ENCODE results near the gene DDIT3.

Gene DDIT3

DNA sequence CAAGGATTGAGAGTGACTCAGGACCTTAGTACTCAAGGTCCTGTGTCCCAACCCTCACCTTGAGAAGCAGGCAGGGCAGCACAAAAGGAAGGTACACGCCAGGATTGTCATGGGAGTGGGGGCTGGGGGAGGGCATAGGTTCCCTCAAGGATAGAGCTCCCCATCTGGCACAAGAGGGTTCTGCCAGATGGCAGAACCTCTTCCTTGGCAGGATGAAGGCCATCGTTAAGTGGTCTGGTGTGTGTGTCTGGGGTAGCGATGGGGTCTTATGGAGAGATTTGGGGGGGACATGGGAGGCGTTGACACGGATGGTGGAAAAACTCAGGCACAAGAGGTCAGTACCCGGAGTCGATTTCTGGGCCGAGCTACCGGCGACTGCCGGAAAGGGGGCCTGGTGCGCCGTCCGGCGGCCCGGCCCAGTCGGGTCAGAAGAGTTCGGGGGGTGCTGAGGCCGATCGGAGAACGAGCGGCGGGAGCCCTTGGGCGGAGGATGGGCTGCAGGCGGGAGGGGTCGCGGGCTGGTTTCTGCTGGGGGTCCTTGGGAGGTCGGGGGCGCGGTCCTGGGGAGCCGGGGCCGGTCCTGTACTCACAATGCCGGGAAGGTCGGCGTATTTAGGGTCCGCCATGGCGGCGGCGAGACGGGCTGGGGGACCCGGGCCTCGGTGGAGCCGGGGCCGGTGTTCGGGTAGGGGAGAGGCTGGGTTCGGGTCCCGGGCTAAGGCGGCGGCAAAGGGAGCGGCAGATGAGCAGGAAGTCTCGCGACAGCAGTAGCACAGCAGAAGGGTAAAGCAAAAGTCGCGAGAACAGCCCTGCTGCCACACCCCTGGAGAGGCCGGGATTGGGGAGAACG, 26.3 kb upstream of the DDIT3 start, which contains the start of gene DCTN2:
TSS of gene DCTN2 (minus strand) at position 755 of the 850 bp plus-strand sequence. CDS start at position 626, 129 bp downstream.
- DNase-seq: peak; percentile 91

DNA sequence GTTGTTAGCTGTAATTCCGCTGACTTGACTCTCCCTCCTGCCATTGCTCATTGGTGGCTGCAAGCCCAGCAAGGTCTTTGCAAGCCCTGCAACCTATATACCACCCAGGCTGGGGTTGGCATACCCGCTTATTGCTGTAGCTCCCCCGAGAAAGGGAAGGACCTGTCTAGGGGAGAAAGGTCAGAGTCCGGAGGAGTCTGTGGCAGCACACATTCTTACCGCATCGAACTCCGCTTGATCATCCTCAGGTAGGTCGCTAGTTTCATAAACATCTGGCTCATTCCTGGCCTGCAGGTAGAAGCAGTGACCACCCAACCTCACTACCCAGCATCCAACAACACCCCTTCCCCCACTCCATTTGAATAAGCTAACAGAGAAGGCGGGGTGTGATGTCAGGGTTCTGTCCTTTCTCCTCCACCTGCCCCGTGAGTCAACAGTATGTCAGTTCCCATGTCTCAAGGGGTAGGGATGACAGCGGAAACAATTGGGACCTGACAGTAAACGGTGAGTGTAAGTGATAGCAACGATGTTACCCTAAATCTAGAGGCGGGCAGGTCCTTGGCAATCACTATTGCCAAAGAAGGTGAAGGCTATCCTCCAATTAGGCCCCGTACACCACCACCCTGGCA, 25.6 kb upstream of the DDIT3 start:
- DNase-seq: no peak

DNA sequence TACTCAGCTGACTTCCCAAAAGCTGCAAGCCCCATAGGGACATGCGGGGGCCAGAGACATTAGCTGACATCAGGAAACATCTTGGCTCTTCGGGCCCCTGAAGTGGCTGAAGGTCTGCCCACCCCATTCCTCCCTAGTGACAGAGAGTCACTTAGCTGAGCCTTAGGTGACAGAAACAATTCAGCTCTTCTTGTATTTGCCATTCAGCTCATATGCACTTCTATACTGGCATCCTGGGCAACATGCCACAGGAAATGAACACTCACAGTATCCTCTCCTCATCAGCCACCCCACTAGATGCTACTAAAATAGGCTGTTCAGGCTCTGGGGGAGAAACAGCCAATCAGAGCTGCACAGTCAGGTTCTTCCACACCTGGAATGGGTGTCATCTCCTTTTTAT, 23.3 kb upstream of the DDIT3 start:
- DNase-seq: no peak

DNA sequence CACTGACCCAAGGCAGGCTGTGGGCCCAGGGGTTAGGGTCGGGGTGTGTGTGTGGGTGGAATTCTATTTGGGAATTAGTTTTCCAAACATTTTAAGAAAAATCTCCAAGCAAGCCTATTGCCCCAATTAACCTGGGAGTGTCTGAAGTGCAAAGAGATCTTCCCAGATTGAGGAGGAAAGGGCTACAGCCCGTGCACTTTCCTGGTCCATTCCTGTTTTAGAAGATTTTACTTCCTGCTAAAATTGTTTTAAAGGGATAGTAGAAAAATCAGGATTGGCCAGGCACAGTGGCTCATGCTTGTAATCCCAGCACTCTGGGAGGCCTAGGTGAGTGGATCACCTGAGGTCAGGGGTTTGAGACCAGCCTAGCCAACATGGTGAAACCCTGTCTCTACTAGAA, 21.4 kb upstream of the DDIT3 start:
- DNase-seq: no peak

DNA sequence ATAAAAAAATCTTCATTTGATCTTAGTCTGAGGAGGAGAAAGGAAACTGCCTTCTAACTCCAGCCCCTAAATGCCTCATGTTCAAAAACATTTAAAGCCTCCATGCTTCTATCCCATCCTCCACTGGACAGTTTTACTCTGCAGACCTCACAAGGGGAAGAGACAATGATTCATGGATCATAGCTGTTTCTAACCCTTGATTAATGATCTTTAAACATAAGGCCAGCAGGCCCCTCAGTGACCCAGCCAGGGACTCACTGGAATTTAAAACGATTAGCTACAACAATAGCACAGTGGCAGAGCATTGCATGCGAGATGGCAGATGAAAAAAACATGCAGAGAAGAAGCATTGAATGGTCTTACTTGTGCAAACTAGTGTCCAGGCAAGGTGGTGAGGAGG, 20.7 kb upstream of the DDIT3 start:
- DNase-seq: no peak

DNA sequence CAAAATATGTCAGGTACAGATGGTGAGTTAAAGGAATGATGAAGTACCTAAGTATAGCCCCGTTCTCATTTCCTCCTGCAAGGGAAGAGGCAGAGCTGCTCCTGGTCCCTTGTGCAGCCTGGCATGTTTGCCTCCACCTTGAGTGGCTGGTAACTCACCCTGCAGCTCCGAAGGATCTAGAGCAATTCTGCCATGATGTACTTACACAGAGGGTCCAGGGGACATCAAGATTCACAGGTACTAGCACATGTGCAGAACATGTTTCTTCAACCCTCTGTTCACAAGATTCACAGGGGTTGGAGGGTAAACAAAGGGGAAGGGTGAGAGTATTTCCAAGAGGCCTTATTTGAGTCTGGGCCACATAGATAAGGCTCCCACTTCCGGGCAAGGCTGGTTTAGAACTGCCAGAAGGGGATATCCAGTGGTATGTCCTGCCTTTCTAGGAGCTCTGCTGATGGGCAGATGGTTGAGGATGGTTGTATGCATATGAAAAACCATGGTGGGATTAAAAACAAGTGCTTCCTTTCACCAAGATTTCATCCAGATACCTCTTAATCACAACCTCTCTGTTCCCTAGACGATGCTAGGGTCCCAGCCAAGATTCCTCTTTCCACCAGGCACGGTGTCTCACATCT, 18.9 kb upstream of the DDIT3 start:
- no peak for DNase-seq

DNA sequence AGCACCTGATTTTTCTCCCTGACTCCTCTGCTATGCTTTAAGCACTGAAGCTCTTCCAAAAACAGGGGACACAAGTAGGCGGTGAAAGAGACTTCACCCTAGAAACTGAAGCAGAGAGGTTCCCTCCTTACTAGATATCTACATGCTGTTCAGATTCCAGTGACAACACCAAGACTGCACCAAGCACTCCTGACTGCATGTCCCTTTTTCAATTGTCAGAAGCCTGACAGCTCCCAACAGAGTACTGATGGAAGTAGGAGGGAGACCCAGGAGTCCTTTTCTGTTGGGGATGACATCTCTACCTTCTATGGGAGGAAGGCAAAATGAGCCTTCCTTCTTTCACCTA, 16.3 kb upstream of the DDIT3 start:
- DNase-seq: no peak

DNA sequence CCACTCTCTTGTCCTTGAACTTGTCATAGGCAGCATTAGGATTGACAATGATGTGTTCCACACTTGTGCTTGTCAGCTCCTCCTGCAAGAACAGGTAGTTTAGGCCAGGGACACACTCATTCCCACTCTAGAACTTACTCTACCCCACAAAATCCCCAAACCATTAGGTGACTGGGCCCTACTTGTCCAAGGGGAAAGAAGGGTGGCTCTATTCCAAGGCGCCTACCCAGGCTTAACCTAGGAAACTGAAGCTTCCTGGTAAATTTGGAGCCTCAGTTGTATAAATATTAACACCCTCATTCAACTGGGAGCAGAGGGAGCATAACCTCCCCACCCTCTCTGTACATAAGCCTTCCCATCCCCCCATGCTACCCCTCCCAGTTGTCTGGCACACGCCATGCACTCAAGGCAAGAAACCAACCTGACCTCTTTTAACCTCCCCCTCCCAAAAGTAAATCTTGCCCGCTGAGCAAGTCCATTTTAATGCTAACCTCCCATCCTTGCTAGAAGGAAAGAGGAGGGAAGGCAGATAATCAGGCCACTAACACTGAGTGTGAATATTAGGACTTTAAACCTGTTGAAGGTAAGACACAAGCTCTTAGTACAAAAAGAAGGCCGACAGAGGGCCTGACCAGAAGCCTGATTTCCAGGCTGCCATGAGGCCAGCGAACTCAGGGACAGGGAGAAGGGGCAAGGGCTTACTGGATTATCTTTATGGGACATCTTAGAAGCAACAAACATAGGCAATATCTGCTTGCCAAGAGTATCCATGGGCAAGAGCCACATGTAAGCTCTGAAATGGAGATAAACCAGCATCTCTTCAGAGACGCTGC, 15.7 kb upstream of the DDIT3 start:
- no peak for DNase-seq

DNA sequence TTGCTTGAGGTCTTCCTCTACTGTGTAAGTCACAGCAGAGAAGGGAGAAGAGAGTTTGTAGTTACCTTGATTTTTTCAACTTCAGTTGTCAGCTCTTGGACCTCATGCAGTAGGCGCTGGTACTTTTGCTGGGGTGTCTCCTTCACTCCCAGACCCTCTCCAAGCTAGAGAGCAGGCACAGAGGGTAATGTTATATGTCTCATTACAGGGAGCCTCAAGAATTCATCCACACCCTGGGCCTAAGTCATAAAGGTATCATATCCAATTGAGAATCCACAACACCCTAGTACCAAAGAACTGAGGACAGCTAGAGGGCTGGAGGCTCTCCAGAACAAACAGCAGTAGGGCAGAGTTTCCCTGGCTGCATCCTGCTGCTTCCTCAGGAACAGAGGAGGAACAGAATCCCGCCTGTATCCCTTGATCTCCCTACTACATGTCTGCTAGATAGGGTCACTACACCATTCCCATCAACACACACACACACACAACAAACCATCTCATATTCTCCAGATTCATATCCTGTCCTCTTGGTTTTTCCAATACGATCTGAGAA, 14.8 kb upstream of the DDIT3 start:
- no peak for DNase-seq

DNA sequence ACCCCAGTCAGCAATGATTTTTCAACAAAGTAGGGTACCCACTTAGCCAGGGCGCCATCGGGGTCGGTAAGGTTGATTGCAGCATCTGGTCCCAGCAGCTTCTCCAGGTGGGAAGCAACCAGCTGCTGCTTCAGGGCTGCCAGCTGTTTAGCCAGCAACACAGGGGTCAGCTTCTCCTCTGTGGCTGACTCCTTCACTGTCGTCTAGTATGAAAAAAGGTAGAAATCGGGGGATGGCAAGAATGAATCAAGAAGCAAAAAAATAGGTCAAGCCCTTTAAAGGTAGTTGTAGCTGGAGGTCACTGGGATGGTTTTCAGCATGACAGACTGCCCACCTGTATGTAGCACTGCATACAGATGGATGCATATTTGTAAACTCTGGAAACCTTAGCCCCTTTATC, 13.9 kb upstream of the DDIT3 start:
- no peak for DNase-seq

DNA sequence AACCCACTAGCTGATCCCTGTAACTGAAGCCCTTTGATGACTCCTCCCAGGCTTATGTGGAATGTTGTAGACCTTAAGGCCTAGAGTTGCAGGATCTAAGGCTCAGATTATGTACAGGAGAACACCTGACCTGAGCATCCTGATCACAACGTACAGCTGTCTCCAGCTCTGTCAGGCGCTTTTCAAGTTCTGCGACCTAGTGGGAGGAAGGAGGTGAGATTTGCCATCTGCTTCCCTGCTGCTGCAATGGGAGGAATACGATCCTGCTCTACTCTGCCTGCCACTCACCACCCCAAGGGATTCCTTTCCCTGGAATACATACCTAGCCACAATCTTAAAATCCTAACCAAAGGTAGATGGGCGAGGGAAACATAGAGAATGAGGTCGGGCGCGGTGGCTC, 12.8 kb upstream of the DDIT3 start:
- no peak for DNase-seq

DNA sequence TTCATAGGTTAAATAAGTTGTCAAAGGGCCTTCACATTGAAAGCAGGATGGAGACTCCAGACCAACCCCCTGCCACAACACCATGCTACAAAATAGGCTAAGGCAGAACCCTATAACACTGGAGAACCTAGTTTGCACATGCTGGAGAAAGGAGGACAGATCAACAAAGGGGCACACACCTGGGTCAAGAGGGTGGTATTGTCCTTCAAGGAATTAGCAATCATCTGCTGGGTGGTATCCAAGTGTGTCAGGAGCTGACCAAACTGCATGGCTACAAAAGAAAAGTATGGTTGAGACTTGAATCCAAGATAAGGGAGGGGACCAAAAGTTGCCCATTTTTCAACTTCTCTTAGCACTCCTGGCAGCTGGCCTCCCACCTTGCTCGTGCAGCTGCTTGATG, 11.5 kb upstream of the DDIT3 start:
- no peak for DNase-seq

DNA sequence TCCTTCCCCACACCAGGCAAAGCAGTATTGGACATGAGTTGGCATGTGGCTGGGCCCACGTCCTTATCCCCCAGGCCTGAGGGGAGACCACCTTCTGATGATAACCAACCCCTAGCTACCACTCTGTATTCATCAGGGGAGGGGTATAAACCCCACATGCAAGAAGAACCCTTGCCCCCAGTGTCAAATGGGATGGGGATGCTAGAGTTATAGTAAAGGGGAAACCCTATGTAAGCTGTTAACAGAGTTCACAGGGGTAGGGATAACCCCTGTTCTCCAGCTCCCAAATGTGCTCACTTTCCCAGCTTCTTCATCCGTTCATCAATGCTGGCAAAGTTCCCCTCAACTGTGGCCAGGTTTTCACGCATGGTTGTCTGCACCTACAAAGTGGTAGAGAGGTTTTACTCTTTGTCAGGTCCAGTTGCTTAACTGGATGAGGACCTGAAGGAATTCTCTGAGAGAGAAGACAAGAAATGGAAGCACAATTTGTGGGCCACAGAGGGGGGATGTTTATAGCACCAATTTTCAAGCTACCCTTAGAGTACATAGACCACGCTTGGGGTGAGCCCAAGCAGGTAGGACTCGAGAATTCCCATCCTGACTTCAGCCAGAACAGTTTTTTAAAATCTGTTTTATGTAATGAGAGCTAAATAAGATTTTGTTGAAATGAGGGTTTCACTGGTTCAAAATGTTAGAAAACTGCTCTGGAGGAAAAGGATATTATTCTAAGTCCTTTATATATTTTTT, 10.3 kb upstream of the DDIT3 start:
- no peak for DNase-seq

DNA sequence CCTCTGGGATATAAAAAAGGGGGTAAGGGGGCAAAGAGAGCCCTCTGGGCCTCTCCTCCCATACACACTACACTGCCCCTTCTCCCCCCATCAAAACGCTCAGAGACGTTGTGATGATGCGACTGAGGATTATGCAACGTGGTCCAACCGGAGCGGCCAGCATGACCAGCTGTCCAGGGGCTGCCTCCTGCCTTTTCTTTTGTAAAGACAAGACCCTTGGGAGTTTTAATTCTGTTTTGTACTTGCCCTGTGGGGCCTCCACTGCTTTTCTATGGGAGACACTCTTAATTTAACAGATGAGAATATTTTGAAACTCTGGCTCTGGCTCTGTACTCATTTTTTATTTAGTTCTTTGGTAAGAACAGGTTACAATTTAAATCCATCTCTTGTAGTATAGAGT, 9.5 kb upstream of the DDIT3 start:
- DNase-seq: no peak

DNA sequence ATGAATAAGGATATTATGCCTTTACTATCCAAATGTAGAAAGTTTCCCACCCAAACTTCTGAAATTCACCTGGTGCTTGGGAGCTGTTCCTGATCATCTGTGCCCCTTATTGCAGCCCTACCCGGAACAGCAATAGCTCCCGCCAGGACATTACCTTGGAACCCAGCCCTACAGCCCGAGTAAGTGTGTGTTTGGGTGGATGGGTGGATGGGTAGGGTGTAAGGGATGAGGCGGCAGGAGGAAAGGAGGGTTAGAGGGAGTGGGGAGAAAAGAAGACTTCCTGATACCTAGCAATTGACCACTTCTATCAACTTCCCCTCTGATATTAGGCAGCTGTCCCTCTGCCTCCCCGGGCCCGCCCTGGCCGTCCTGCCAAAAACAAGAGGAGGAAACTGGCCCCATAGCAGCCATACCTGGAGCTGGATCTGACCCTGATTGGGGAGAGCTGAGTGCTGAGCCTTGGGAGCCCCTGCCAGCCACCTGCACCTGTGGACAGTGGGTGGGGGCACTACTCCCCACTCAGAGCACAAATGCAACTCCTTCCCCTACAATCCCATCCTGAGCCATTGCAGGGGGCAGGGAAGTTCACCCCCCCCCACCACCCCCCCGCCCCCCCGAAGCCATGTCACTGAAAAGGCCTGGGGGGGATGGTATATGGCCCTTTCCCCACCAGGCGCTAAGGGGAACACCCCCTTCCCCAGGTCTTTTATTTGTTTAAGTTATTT, 8.7 kb upstream of the DDIT3 start:
- DNase-seq: no peak

DNA sequence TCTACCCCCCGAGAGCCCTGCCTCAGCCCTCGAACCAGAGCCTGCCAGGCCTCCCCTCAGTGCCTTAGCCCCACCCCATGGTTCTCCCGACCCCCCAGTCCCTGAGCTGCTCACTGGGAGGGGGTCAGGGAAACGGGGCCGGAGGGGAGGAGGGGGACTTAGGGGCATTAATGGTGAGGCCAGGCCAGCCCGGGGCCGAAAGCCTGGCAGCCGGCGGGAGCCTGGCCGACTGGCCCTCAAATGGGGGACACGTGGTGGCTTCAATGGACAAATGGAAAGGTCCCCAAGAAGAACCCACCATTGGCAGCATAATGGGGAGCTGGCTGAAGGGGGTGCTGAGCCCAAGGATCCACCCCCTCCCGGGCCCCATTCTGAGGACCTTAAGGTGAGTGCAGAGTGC, 7.9 kb upstream of the DDIT3 start:
- no peak for DNase-seq

DNA sequence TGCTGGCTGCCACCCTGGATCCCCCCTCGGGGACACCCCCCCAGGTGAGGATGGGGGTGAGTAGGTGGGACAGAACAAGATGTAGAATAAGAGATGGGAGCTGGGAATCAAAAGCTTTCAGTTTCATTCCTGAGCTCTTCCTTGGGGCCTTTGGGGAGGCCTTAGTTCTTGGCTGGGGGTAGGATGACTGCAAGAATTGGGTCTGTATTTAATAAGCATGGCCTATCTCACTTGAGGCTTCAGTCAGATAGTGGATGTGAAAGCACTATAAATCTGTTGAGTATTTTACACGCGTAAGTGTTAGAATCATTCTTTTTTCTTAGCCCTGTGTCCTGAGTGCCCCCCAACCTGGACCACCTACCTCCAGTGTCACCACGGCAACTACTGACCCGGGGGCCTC, 6.9 kb upstream of the DDIT3 start:
- DNase-seq: no peak

DNA sequence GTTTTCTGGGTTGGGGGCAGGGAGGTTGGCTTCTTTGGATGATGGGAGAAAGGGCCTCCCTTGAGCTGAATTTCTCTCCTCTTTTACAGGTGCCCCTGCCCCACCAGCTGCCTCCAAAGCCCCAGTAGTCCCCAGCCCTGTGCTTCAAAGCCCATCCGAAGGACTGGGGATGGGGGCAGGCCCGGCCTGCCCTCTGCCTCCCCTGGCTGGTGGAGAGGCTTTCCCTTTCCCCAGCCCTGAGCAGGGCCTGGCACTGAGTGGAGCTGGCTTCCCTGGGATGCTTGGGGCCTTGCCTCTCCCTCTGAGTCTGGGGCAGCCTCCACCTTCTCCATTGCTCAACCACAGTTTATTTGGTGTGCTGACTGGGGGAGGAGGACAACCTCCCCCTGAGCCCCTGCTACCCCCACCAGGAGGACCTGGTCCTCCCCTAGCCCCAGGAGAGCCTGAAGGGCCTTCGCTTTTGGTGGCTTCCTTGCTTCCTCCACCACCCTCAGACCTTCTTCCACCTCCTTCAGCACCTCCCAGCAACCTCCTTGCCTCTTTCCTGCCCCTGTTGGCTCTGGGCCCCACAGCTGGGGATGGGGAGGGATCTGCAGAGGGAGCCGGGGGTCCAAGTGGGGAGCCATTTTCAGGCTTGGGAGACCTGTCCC, 6.3 kb upstream of the DDIT3 start:
- DNase-seq: no peak

DNA sequence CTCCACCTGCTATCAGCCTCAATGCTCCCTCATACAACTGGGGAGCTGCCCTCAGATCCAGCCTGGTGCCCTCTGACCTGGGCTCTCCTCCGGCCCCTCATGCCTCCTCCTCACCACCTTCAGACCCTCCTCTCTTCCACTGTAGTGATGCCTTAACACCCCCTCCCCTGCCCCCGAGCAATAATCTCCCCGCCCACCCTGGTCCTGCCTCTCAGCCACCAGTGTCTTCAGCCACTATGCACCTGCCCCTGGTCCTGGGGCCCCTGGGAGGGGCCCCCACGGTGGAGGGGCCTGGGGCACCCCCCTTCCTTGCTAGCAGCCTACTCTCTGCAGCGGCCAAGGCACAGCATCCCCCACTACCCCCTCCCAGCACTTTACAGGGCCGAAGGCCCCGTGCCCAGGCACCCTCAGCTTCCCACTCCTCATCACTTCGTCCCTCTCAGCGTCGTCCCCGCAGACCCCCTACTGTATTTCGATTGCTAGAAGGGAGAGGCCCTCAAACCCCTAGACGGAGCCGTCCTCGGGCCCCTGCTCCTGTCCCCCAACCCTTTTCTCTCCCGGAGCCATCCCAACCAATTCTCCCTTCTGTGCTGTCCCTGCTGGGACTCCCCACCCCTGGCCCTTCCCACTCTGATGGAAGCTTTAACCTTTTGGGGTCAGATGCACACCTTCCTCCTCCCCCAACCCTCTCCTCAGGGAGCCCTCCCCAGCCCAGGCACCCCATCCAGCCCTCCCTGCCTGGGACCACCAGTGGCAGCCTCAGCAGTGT, 5.5 kb upstream of the DDIT3 start:
- no peak for DNase-seq

Data from NCI-H1048 (cell line).